HG03025 (cell line): ENCODE results near the gene PRR20G.
"Not testable (repeated sequence)": the region's sequence is repeated elsewhere in the genome, so short reads cannot be mapped to it uniquely, and the experiment has no call there.

Source experiments
- ATAC-seq: cut with Tn5 transposase; IDR thresholded peaks from one replicate; pipeline ENCODE4 v1.9.1; 2021; ENCODE audit warnings: mild to moderate bottlenecking, moderate library complexity; ENCODE audit not compliant: unreplicated experiment, low FRiP score

Gene PRR20G

GRCh38 chr3:127304121-127304744 lies 16.4 kb upstream of the PRR20G start:
- ATAC-seq = no peak

- no peak for ATAC-seq
Observed at GRCh38 chr3:127299276-127299675, 11.4 kb upstream of the PRR20G start.

- no peak for ATAC-seq
Observed at GRCh38 chr3:127296959-127297358, 9.1 kb upstream of the PRR20G start.

- no peak for ATAC-seq
Observed at GRCh38 chr3:127296166-127296565, 8.3 kb upstream of the PRR20G start.

GRCh38 chr3:127293650-127294049 lies 5.8 kb upstream of the PRR20G start:
- not testable (repeated sequence) for ATAC-seq

- no peak for ATAC-seq
Observed at GRCh38 chr3:127291611-127292010, 3.8 kb upstream of the PRR20G start.

- ATAC-seq = no peak
Observed at GRCh38 chr3:127291114-127291513, 3.3 kb upstream of the PRR20G start.

- no peak for ATAC-seq
Observed at GRCh38 chr3:127289706-127290575, 2.1 kb upstream of the PRR20G start.

- no peak for ATAC-seq
Observed at GRCh38 chr3:127288921-127289705, 1.3 kb upstream of the PRR20G start.

GRCh38 chr3:127288343-127288742 lies 497 bp upstream of the PRR20G start:
- ATAC-seq = no peak

- no peak for ATAC-seq
Observed at GRCh38 chr3:127286571-127287140, 1.2 kb downstream of the PRR20G start.

GRCh38 chr3:127284258-127284657 lies 3.6 kb downstream of the PRR20G start:
- ATAC-seq = no peak

- ATAC-seq = no peak
Observed at GRCh38 chr3:127277561-127277960, 10.3 kb downstream of the PRR20G start.

GRCh38 chr3:127276995-127277394 lies 10.9 kb downstream of the PRR20G start:
- ATAC-seq = no peak

- no peak for ATAC-seq
Observed at GRCh38 chr3:127276396-127276795, 11.4 kb downstream of the PRR20G start.

- no peak for ATAC-seq
Observed at GRCh38 chr3:127275287-127275781, 12.5 kb downstream of the PRR20G start.

- no peak for ATAC-seq
Observed at GRCh38 chr3:127274200-127274760, 13.6 kb downstream of the PRR20G start.

GRCh38 chr3:127273206-127273605 lies 14.6 kb downstream of the PRR20G start:
- no peak for ATAC-seq

GRCh38 chr3:127266186-127266585 lies 21.7 kb downstream of the PRR20G start:
- no peak for ATAC-seq

GRCh38 chr3:127265581-127265981 lies 22.3 kb downstream of the PRR20G start:
- ATAC-seq = no peak
